ENCODE measurements around the gene RNF168.
"Not testable (repeated sequence)": the region's sequence is repeated elsewhere in the genome, so short reads cannot be mapped to it uniquely, and the experiment has no call there.

Gene RNF168

DNA sequence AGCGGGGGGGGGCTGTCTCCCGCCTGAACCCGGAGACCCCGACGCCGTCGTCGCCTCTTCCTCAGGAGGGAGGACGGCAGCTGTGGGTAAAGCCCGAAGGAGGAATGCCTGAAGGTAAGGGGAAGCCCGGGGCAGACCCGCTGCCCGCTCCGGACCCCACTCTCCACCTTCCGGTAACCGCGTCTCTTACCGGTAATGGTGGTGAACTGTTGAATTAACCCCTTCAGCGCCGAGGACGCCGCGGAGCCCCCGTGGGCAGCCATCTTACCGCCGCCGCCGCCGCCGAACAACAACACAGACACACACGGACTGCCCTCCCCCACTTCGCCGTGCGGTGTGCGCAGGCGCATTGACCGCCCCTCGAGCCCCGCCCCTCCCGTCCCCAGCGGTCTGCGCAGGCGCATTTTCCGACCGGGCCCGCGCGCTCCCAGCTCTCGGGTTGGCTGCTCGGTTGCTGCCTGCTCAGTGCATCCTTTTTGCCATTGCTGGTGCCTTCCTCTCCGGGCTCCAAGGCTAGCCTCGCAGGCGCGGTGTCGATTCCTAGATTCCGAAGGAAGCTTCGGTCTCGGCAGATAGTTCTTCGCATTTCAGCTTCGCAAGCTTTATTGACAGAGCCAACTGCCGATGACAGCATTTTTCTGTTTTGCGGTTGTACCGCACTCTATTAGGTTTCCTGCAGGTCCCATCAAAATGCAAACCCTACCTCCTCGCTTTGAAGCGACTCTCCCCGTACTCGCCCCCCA lies 71.3 kb downstream of the RNF168 start, which contains the start of gene UBXN7:
TSS of gene UBXN7 (minus strand) at position 291 of the 743 bp plus-strand sequence. CDS start at position 263, 28 bp downstream.
- no peaks in the 10 kb centered on the region for H3K36me3 ChIP-seq (ENCODE audit: control insufficient read depth, insufficient read depth, low read length)
- WGBS (ENCODE audit: insufficient coverage, insufficient read length), result no CpG with 5 or more reads among the region's 67 CpGs
- no peaks in the 10 kb centered on the region for H3K27me3 ChIP-seq (ENCODE audit: control insufficient read depth, insufficient read depth, low read length)
- H3K4me3 ChIP-seq (ENCODE audit: low read length), result peak within 1 kb of the TSS; percentile 93
- H3K4me1 ChIP-seq (ENCODE audit: control insufficient read depth, insufficient read depth, low read length), result no peaks in the 10 kb centered on the region
- H3K27ac ChIP-seq (ENCODE audit: low read length), result no peak within 1 kb of the TSS
- DNase-seq (ENCODE audit: low read depth, low spot score), result peak; percentile 83
- no peaks in the 10 kb centered on the region for H3K9me3 ChIP-seq (ENCODE audit: control insufficient read depth, insufficient read depth, low read length)

- Histone ChIP-seq H3K27me3 (ENCODE audit: control insufficient read depth, insufficient read depth, low read length) (no peaks in the 10 kb centered on the region), H3K4me1 (ENCODE audit: control insufficient read depth, insufficient read depth, low read length) (no peaks in the 10 kb centered on the region), H3K36me3 (ENCODE audit: control insufficient read depth, insufficient read depth, low read length) (no peaks in the 10 kb centered on the region), H3K9me3 (ENCODE audit: control insufficient read depth, insufficient read depth, low read length) (no peaks in the 10 kb centered on the region), H3K27ac (ENCODE audit: low read length) (no peak overlapping the region), H3K4me3 (ENCODE audit: low read length) (peak overlapping the region; percentile 93)
- DNase-seq (ENCODE audit: low read depth, low spot score), result no peak
- WGBS (ENCODE audit: insufficient coverage, insufficient read length), result no CpG with 5 or more reads among the region's 50 CpGs
Measured at GRCh38 chr3:196431181-196432136, 72.1 kb downstream of the RNF168 start.

GRCh38 chr3:196428041-196428440 lies 75.5 kb downstream of the RNF168 start:
- Histone ChIP-seq H3K4me3 (ENCODE audit: low read length) (no peak overlapping the region), H3K27ac (ENCODE audit: low read length) (no peak overlapping the region), H3K36me3 (ENCODE audit: control insufficient read depth, insufficient read depth, low read length) (no peaks in the 10 kb centered on the region), H3K9me3 (ENCODE audit: control insufficient read depth, insufficient read depth, low read length) (no peaks in the 10 kb centered on the region), H3K4me1 (ENCODE audit: control insufficient read depth, insufficient read depth, low read length) (0 out of 2 replicates have a peak, but pooled peaks cover under 1% of the 10 kb centered on the region), H3K27me3 (ENCODE audit: control insufficient read depth, insufficient read depth, low read length) (no peaks in the 10 kb centered on the region)
- no peak for DNase-seq (ENCODE audit: low read depth, low spot score)
- no CpG with 5 or more reads among the region's 6 CpGs for WGBS (ENCODE audit: insufficient coverage, insufficient read length)

DNA sequence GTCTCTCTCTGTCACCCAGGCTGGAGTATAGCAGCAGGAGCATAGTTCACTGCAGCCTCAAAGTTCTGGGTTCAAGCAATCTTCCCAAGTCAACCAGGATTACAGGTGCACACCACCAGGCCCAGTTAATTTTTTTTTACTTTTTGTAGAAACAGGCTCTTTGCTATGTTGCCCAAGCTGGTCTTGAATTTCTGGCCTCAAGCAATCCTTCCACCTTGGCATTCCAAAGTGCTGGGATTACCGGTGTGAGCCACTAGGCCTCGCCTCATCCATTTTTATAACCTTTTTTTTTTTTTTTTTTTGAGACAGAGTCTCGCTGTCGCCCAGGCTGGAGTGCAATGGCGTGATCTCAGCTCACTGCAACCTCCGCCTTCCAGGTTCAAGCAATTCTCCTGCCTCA lies 79.1 kb downstream of the RNF168 start:
- DNase-seq (ENCODE audit: low read depth, low spot score); H3K4me1 ChIP-seq (ENCODE audit: control insufficient read depth, insufficient read depth, low read length); H3K4me3 ChIP-seq (ENCODE audit: low read length); H3K36me3 ChIP-seq (ENCODE audit: control insufficient read depth, insufficient read depth, low read length); H3K27me3 ChIP-seq (ENCODE audit: control insufficient read depth, insufficient read depth, low read length); H3K9me3 ChIP-seq (ENCODE audit: control insufficient read depth, insufficient read depth, low read length); H3K27ac ChIP-seq (ENCODE audit: low read length): not testable (repeated sequence)
- no CpG with 5 or more reads among the region's 6 CpGs for WGBS (ENCODE audit: insufficient coverage, insufficient read length)

- Histone ChIP-seq H3K27me3 (ENCODE audit: control insufficient read depth, insufficient read depth, low read length) (no peaks in the 10 kb centered on the region), H3K4me3 (ENCODE audit: low read length) (no peak overlapping the region), H3K4me1 (ENCODE audit: control insufficient read depth, insufficient read depth, low read length) (0 out of 2 replicates have a peak, but pooled peaks cover 1% of the 10 kb centered on the region), H3K27ac (ENCODE audit: low read length) (no peak overlapping the region), H3K9me3 (ENCODE audit: control insufficient read depth, insufficient read depth, low read length) (no peaks in the 10 kb centered on the region), H3K36me3 (ENCODE audit: control insufficient read depth, insufficient read depth, low read length) (no peaks in the 10 kb centered on the region)
- WGBS (ENCODE audit: insufficient coverage, insufficient read length), result no CpG with 5 or more reads among the region's 10 CpGs
- no peak for DNase-seq (ENCODE audit: low read depth, low spot score)
Measured at GRCh38 chr3:196423044-196423781, 80.4 kb downstream of the RNF168 start.

- H3K4me1 ChIP-seq (ENCODE audit: control insufficient read depth, insufficient read depth, low read length); H3K27ac ChIP-seq (ENCODE audit: low read length); DNase-seq (ENCODE audit: low read depth, low spot score); H3K27me3 ChIP-seq (ENCODE audit: control insufficient read depth, insufficient read depth, low read length); H3K9me3 ChIP-seq (ENCODE audit: control insufficient read depth, insufficient read depth, low read length); H3K36me3 ChIP-seq (ENCODE audit: control insufficient read depth, insufficient read depth, low read length); H3K4me3 ChIP-seq (ENCODE audit: low read length): not testable (repeated sequence)
- WGBS (ENCODE audit: insufficient coverage, insufficient read length), result no CpG with 5 or more reads among the region's 5 CpGs
Measured at GRCh38 chr3:196421668-196422067, 81.9 kb downstream of the RNF168 start.

DNA sequence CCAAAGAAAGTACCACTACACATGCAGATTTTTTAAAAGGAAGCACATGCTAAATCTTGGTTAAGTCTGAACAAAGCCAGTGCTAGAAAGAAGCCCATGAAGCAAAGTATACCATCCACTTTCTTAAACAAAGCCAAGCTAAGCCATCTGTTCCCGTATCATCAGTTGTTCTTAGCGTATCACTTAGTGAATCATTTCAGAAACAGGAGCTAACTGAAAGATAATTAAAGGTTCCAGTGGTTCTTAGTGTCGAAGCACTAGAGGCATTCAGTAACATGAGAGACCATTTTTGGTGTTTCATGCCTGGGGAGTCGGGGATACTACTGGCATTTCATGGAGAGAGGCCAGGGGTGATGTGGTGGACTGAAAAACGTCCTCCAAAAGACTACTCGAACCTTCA lies 84.2 kb downstream of the RNF168 start:
- 0 out of 2 replicates have a peak, but pooled peaks cover 1% of the 10 kb centered on the region for H3K4me1 ChIP-seq (ENCODE audit: control insufficient read depth, insufficient read depth, low read length)
- no CpG with 5 or more reads among the region's 6 CpGs for WGBS (ENCODE audit: insufficient coverage, insufficient read length)
- no peak overlapping the region for H3K27ac ChIP-seq (ENCODE audit: low read length)
- no peaks in the 10 kb centered on the region for H3K9me3 ChIP-seq (ENCODE audit: control insufficient read depth, insufficient read depth, low read length)
- H3K27me3 ChIP-seq (ENCODE audit: control insufficient read depth, insufficient read depth, low read length), result no peaks in the 10 kb centered on the region
- DNase-seq (ENCODE audit: low read depth, low spot score), result no peak
- no peak overlapping the region for H3K4me3 ChIP-seq (ENCODE audit: low read length)
- no peaks in the 10 kb centered on the region for H3K36me3 ChIP-seq (ENCODE audit: control insufficient read depth, insufficient read depth, low read length)
